Fibroblast of the aortic adventitia (primary cell): Measurements from ENCODE around the gene SCAMP2. TPM values are rescaled to one million over a fixed set of nuclear protein-coding genes. Genes with fewer than 3 reads are reported as not detected.
A peak's percentile ranks its signal among the peaks of the same experiment; 100 is the strongest.

ENCODE experiments used
- DNase-seq: peaks from one replicate; pipeline ENCODE4 v3.0.0-alpha.2; 2010; ENCODE audit warnings: low read depth
- H3K4me3 ChIP-seq: 2 replicates; pipeline ENCODE4 v1.5.1; 2011; ENCODE audit warnings: low read depth, mild to moderate bottlenecking, control low read depth, low read length, moderate library complexity
- total RNA-seq: library from RNA; depleted of rRNA; stranded (reverse); fragments of >200 nt; gene quantifications from 2 replicates; pipeline ENCODE4 v1.2.3, GENCODE V29; 2012; ENCODE audit warnings: low replicate concordance
- TF ChIP-seq, protein P1 (sequence below): IDR thresholded peaks from 2 replicates; pipeline ENCODE4 v1.5.1; 2011; ENCODE audit warnings: mild to moderate bottlenecking, low read length, control low read depth, inconsistent platforms; ENCODE audit not compliant: insufficient read depth

SCAMP2 gene
- total RNA-seq, 1 donor = 29.6 TPM

DNA sequence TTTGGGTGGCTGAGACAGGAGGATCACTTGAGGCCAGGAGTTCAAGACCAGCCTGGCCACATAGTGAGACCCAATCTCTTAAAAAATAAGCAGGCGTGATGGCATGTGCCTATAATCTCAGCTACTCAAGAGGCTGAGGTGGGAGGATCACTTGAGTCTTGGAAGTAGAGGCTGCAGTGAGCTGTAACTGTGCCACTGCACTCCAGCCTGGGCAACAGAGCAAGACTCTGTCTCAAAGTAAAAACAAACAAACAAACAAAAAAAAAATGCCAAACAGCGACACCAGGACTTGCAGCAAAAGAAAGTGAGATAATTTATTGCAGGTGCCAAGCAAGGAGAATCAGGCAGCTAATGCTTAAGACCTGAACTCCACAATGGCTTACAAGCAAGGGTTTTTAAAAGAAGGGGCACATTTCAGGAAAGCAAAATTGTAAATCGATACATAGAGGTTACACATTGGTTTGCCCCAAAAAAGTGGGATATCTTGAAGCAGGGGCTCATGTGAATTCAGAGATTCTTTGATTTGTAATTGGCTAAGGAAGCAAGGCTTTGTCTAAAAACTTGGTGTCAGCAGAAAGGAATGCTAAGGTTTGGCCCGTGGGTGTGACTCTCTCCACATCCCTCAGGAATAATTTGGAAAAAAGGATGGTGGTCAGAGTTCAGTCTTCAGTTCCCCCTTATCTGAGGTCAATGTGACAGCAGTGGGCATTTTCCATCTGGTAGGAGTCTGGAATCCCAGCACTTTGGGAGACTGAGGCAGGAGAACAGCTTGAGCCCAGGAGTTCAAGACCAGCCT lies 11.5 kb upstream of the SCAMP2 start:
- no peak overlapping the region for H3K4me3 ChIP-seq
- peak; percentile 62 for DNase-seq
- TF ChIP-seq, protein P1, sequence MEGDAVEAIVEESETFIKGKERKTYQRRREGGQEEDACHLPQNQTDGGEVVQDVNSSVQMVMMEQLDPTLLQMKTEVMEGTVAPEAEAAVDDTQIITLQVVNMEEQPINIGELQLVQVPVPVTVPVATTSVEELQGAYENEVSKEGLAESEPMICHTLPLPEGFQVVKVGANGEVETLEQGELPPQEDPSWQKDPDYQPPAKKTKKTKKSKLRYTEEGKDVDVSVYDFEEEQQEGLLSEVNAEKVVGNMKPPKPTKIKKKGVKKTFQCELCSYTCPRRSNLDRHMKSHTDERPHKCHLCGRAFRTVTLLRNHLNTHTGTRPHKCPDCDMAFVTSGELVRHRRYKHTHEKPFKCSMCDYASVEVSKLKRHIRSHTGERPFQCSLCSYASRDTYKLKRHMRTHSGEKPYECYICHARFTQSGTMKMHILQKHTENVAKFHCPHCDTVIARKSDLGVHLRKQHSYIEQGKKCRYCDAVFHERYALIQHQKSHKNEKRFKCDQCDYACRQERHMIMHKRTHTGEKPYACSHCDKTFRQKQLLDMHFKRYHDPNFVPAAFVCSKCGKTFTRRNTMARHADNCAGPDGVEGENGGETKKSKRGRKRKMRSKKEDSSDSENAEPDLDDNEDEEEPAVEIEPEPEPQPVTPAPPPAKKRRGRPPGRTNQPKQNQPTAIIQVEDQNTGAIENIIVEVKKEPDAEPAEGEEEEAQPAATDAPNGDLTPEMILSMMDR = no peak

DNA sequence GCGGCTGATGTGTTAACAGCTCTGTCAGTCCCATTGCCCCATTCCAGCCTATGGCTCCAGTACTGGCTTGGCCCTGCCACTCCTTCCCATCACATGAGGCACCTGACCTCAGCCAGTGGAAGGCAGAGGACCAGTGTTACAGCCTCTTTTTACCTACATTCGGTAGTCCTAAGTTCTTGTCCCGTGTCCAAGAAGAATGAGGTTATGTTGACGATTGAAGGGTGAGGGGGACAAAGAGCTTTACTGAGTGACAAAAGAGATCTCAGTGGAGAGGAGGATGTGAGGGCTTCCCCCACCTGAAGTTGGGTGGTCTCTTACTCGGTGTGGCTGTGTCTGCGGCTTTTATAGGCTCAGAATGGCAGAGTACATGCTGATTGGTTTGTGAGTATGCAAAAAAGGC lies 9.4 kb upstream of the SCAMP2 start:
- no peak for DNase-seq
- TF ChIP-seq, protein P1 = no peak
- H3K4me3 ChIP-seq = no peak overlapping the region

DNA sequence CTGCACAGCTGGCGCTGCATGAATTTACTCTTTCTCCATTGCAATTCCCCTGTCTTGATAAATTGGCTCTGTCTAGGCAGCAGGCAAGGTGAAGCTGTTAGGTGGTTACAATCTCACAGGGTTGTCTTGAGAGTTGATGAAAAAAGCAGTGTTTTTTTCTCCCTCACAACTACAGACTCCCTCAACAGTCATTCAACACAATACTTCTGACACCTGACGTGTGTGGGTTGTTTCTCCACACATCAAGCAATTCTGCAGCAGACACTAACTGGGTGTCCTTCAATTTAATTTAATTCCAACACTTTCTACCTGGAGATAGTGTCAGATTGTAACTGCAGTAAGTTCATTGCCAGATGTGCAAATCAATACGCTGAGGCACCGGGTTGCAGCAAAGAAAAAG lies 5.1 kb upstream of the SCAMP2 start:
- no peak for DNase-seq
- TF ChIP-seq, protein P1 = no peak
- H3K4me3 ChIP-seq = no peak overlapping the region

DNA sequence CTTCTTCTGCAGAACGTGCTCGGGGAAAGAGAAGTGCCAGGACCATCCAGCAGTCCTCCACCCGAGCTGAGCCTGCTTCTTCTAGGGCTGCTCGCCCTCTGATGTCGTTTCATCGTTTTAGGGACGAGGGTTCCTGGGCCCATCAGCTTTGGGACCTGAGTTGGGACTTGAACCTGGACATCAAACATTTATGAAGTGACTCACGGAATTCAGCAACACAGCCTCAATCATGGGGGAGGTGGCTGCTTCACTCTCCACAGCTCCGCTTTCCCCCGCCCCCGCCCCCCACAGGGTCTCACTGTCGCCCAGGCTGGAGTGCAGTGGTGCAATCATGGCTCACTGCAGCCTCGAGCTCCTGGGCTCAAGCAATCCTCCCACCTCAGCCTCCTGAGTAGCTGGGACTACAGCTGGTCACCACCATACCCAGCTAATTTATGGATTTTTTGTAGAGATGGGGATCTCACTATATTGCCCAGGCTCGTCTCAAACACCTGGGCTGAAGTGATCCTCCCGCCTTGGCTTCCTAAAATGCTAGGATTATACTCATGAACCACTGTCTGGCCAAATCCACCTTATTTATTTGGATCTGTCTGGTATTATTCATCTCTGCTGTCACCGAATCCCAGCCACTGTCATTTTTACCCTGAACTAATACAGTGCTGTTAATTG lies 725 bp upstream of the SCAMP2 start:
- TF ChIP-seq, protein P1 = peak; percentile 1
- peak overlapping the region; percentile 92 for H3K4me3 ChIP-seq
- DNase-seq = no peak

DNA sequence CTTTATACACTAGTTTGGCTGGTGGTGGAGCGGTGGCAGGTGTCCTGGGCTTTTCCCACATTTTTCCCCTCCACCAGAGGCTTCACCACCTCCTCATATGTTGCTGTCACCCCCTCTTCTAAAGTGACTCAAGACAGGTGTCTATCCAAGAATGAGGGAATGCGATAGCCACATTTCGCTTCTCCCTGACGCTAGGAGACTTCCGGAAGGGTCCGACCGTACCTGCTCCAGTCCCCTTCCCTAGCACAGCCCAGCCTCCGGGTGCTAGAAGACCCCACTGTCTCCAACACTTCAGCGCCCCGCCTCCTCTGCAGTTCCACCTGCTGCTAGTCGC lies 496 bp downstream of the SCAMP2 start:
- TF ChIP-seq, protein P1 = no peak
- H3K4me3 ChIP-seq = peak overlapping the region; percentile 92
- no peak for DNase-seq

DNA sequence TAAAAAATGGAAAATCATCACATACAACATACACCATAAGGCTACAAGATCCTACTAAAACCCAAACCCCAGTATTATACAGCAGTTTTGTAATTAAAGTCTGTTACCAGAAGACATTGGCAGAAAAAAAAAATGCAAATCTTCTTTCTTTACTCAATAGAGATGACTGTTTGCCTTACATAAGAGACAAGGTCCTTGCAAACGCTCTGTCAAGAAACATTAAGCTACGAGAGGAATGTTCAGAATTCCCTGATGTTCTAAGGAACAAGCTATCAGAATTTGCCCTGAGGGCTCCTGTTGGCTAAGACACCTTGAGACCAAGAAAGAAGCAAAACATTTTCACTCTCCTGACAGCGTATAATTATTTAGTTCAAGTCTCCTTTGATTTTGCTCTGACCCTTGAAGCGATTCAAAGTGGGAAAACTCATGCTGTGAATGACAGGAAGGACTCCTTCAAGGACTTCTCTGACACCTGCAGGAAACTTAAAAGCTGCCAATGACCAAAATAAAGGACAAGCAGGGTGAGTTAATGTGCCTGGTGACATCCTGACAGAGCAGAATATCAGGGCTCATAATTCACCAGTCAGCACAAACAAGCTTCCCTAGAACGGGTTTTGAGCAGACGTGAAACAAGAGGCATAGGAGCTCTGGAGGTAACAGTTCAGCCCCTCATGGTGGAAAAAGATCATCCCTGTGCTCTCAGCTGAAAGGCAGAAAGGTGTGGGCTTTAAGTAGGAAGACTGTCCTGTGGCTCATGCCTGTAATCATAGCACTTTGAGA lies 2.5 kb downstream of the SCAMP2 start:
- DNase-seq = no peak
- no peak overlapping the region for H3K4me3 ChIP-seq
- TF ChIP-seq, protein P1 = no peak
